Raji (cell line): ENCODE results near the gene MVB12B.

Experiments
- POLR2A ChIP-seq: IDR thresholded peaks from 2 replicates; pipeline ENCODE4 v1.6.1; 2011; ENCODE audit warnings: low read depth, low read length, control low read depth; ENCODE audit not compliant: insufficient read depth

MVB12B gene

DNA sequence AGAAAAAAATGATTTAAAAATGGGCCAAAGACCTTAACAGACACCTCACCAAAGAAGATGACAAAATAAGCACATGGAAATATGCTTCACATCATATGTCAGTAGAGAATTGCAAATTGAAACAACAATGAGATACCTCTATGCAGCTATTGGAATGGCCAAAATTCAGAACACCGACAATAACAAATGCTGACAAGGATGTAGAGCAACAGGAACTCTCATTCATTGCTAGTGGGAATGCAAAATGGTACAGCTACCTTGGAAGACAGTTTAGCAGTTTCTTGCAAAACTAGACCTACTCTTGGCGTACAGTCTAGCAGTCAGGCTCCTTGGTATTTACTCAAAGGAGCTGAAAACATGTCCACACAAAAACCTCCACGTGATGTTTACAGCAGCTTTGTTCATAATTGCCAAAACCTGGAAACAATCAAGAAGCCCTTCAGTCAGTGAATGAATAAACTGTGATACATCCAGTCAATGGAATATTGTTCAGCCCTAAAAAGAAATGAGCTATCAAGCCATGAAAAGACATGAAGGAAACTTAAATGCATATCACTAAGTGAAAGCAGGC, 10.5 kb upstream of the MVB12B start:
- no peak for TF ChIP-seq POLR2A

DNA sequence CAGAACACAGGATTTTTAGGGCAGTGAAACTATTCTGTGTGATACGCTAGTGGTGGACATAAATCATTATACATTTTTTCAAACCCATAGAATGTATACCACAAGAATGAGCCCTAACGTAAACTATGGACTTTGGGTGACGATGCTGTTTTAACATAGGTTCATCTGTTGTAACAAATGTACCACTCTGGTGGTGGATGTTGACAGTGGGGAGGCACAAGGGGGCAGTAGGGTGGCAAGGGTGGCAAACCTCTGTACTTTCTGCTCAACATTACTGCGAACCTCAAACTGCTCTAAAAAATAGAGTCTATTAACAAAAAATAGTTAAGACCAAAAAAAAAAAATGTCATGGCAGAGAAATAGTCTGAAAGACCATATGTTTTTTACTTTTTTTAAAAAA, 9.1 kb upstream of the MVB12B start:
- TF ChIP-seq POLR2A: no peak

DNA sequence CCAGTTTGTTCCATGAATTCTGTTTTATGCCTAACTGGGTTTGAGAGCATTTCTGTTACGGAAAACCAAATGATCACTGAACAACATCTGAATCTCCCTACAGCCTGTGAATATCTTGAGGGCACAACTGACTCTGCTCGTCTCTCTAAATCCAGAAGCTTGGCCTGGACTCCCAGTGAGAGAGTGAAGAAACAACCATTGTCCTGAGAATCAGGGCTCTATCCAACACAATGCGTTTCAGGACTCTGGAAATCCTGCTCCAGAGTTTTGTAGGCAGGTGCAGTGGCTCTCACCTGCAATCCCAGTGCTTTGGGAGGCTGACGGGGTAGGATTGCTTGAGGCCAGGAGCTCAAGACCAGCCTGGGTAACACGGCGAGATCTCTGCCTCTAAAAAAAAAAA, 7.8 kb upstream of the MVB12B start:
- no peak for TF ChIP-seq POLR2A

DNA sequence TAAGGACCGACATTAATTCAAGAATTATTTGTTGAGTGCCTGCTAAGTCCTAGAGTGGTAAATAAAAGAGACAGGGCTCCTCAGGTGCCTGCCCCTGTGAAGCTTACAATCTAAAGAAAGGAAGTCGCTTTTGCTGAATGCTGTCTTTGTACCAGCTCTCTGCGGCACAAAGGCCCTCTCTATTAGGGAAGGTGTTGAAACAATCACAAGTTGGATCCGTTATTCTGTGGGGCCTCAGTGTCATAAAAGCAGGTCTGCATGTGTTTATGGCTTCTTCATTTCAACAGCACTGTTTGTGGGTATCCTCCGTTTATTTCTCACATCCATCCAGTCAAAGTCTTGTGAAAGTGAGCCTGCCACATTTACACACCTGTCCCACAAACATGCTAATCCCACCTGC, 7.0 kb upstream of the MVB12B start:
- TF ChIP-seq POLR2A: no peak

DNA sequence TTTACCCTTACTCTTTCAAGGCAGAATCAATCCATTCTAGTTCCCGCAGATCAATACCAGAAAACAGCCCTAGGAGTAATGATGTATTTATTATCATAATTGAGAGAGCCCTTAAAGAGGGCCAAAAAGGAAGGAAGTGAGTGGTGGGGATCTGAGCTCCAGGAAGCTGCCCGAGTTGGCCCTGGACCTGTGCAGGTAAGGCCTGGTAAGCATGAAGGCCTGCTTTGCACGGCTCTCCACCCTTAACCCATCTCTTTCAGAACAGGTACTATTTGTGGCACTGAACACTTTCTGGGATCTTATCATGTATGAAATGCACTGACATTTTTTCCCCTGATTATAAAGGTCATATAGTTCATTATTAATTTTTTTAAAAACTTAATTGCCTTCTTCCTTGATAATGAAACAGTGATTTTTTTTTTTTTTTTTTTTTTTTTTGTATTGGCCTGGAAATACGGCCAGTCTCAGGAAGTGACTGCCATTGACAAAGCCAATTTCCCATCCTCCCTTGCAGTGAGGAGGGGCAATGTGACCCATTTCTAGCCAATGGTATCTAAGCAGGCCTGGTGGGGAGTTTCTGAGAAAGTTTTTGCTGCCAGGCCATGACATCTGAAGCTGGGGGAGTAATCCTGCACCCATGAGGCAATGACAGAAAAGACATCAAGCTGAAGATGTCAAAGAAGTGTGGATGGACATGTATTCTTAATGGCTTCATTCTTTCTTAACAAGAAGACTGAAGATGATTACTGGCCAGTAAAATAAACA, 6.3 kb upstream of the MVB12B start:
- TF ChIP-seq POLR2A: no peak

DNA sequence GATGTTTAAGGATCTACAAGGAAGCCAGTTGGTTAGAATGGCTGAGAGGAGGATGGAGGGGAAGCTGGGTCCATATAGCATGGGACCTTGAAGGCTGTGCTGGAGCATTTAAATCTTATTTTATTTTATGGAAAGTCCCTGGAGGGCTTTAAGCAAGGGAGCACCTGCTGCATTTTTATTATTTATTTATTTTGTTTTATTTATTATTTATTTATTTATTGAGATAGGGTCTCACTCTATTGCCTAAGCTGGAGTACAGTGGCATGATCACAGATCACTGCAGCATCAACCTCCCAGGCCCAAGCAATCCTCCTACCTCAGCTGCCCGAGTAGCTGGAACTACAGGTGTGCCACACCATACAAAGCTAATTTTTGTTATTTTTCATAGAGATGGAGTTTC, 4.9 kb upstream of the MVB12B start:
- TF ChIP-seq POLR2A: no peak

DNA sequence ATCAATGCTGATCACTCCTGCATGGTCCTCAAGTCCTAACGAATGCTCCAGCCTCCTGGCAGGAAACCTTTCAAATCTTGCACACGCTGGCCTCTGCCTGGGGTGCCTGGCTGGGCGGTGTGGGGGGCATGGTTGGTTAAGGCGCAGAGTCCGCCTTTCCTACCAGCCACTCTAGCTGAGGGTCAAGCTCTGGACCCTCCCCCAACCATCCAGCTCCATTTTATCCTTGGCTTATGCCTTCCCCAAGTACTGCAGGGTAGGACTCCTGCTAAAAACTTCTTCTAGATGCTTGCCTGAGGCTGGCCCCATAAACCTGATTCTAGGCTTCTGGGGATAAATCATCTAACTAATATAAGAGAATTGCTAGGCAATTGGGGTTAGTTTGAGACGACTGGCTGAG, 808 bp upstream of the MVB12B start:
- no peak for TF ChIP-seq POLR2A

DNA sequence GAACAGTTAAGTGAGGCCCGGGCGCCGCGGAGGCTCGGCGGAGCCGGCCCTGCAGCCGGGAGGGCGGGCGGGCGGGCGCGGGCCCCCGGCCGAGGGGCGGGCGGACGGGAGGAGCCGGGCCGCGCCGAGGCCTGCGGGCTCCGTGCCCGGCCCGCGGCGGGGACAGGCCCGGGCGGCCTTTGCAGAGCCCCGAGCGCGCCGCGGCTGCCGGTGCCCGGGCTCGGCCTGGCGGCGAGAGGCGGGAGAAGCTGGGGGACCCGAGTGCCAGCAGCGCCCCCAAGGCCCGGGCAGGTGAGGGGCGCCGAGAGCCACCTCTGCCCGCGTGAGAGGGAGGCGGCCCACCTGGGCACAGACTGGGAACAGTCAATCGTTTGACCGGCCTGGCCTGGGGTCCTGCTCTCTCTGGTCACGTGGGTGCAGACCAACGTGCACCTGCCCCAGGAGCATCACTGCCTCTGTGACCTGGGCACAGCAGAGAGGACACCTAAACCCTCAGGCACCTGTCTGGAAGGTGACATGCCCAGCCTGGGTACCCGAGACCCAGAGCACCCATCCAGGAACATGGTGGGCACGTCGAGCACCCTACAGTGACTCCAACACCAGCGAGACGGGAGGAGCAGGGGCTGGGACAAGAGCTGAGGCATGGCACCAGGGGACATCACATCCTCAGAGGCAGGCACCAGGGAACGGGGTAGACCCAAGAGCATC, 531 bp downstream of the MVB12B start:
- no peak for TF ChIP-seq POLR2A

DNA sequence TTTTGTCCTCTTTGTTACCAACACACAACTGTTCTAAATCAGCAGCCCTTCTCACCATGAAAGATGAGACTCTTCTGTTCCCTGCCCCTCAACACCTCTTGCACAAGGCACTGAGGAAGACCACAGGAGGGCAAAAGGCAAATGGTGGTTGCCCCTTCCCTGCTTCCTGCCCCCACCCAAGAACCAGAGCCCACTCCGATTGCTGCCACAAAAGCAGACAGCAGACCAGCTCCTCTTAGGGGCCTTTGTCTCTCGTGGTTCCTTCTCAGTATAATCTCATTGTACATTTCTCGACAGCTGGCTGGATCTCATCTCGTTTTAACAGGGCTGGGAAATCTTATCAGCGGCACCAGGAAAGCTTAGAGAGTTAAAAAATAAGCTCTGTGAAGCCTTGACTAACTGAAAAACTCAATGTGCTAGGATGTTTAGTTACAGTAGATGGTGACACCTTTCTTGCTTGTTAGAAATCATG, 1.1 kb downstream of the MVB12B start:
- TF ChIP-seq POLR2A: no peak

DNA sequence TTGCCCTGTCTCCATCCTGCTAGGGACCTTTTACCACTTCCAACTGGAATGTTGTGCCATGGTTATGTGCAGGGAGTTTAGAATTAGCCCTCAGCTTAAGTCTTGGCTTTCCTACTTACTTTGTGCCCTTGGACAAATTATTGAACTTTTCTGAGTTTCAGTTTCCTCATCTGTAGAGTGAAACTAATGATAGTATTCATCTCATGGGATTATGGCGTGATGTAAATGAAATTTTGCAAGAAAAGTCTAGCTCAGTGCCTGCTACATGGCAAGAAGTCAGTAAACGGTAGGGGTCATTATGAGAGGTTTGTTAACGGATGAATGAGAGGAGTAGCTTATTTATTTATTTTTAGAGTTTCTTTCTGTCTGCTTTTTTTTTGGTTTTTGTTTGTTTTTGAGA, 1.8 kb downstream of the MVB12B start:
- TF ChIP-seq POLR2A: no peak

DNA sequence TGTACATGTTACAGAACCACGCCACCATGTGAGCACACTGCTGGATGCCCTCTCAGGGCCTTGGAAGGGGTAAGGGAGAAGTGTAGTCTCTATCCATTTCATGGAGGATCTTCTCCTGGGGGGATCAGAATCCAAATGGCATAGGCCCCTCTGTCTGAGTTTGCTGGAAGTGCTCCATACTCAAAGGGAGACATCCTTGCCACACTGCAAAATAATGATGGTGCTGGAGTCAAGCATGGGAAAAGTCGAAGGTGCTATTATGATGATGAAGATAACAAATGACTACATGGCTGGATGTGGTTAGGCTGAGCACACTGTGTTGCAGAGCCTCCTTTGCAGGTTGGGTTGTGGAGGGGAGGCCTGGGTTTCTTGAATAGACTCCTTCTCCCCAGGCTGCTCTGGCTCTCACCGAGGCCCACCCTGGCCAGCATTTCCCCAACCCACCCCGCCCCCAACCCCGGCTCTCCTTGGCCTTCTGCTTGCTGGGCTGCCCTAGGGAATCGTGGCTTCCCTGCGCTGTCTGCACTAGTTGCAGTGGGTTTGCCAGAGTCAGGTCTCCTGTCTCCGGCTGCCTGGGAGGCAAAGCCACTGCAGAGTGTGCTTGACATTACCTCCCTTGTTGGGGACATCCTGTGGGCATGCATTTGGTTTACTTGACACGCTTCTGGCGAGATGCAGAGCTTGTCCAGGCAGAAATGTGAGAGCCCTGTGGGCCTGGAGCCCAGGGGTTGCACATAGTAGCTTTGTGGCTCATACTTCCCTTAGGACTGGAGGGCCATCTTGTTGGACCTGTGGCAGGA, 3.0 kb downstream of the MVB12B start:
- no peak for TF ChIP-seq POLR2A

DNA sequence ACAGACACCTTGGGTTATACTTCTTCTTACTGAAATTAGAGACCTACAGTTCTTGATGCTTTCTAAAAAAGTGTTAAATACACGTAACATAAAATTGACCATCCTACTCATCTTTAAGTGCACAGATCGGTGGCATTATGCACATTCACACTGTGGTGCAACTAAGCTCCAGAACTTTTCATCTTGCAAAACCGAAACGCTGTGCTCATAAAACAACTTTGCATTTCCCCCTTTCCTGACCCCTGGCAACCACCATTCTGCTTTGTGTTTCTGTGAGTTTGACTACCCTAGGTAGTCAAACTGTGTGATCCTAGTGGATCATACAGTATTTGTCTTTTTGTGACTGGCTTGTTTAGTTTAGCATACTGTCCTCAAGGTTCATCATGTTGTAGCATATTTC, 3.9 kb downstream of the MVB12B start:
- no peak for TF ChIP-seq POLR2A

DNA sequence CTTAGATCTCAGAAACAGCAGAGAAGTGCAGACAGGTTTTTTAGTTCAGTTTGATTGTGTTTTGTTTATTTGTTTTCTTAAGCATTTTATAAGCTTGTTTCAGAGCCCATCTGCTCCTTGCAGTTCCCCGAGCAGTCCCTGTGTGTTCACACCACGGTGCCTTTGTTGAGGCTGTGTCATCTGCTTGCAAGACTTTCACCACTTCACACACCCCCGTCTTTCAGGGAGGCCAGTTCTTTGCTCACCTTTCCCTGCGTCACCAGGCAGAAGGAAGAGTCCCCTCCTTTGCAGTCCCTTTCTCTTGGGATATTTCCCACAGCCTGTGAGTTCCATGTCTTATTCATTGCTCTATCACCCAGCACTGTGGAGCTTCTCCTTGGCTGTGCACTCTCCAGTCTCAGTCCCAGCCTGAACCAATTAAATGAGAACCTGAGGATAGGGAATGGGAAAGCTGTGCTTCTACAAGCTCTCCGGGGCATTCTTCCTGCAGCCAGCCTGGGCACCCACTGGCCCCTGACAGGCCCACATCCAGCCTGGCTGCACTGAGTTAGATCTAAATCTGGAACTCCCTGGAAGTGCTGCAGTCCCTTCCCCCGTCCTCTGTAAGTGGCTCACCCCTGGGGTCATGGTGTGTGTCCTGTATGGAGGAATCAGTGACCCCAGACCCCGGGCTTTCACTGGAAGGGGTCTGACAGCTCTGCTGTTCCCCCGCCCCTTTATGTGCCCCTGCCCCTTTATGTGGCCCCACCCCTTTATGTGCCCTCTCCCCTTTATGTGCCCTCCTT, 5.5 kb downstream of the MVB12B start:
- TF ChIP-seq POLR2A: no peak

DNA sequence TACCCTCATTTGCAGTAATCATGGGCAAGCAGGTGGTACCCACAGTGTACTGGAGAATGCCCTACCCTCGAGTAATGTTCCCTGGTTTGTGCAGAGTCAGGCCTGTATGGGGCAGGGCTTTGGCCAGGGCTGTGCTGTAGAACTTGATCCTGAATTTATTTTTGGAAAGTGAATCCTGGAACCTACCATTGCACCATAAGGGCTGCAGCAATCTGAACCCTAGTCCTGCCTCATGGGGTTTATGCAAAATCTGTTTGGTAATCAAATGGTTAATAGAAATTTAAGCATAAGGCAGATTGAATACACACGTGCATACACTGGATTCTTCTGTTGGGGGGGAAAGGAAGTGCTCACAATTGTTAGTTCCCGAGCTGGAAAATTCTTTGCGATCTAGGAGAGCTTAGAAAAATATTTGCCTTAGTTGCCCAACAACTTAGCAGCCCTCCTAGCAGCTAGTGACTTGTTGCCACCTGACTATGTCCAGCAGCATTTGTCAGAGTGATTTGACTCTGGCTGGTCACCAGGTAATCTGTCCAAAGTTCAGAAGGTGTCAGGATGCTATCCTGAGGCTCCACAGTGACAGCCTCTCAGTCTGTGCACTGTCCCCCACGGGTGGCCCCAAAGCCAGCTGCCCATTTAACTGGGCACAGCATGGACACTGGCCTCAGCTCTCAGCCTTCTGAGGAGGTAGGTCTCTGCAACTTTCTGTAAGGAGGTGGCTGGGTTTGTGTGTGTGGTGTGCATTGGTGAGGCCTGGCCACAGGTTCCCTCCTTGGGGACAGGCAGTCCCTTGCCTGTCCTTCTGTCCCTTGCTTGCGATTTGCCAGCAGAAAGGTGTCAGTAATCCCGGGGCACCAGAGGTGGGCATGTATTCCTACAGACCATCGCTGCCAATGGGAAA, 8.3 kb downstream of the MVB12B start:
- TF ChIP-seq POLR2A: no peak
